Measurements from ENCODE around the gene DDX23. TPM values are rescaled to one million over a fixed set of nuclear protein-coding genes. Genes with fewer than 3 reads are reported as not detected.

Gene DDX23
- total RNA-seq, result 100 to 1,000 TPM; 115 to 125 TPM

GRCh38 chr12:48851883-48852733 lies at the start of gene DDX23:
DDX23 (minus strand) TSS chr12:48852163; CDS start chr12:48845782, 6,381 bp downstream.
- Mint-ChIP-seq H3K4me3 (peak within 1 kb of the TSS; percentile 94), H3K27me3 (ENCODE audit: low read depth) (no peaks in the 10 kb centered on the region), H3K4me1 (ENCODE audit: low read depth) (peaks cover 28% of the 10 kb centered on the region), H3K36me3 (ENCODE audit: low read depth) (peaks cover 30% of the 10 kb centered on the region), H3K9me3 (no peaks in the 10 kb centered on the region), H3K27ac (peak within 1 kb of the TSS; percentile 98)
- DNase-seq, result peak; percentile 97
- intact Hi-C loops (cut with micrococcal nuclease), result loop anchor here (1.0 to 5.0 kb wide), 15 partner anchors 14 to 335 kb away; partner anchors contain the start of genes ARF3, CACNB3, CCNT1 and KANSL2
- CTCF ChIA-PET, result interaction anchor here (0.7 to 9.6 kb wide), 34 partner anchors 8 to 246 kb away, joined by 3 to 275 read pairs (median 6); partner anchors contain the start of genes ARF3, CACNB3, FKBP11 and RND1

GRCh38 chr12:48901278-48901677 lies 49.3 kb upstream of the DDX23 start:
- H3K4me3 Mint-ChIP-seq, result no peak overlapping the region
- H3K4me1 Mint-ChIP-seq (ENCODE audit: low read depth), result peaks cover 6% of the 10 kb centered on the region
- no peaks in the 10 kb centered on the region for H3K27me3 Mint-ChIP-seq (ENCODE audit: low read depth)
- H3K27ac Mint-ChIP-seq, result no peak overlapping the region
- intact Hi-C loops (cut with micrococcal nuclease), result no loop called here
- CTCF ChIA-PET, result interaction anchor here (1.2 to 5.3 kb wide), 4 partner anchors 11 to 49 kb away, joined by 3 to 48 read pairs (median 18); partner anchors contain the start of gene DDX23
- no peaks in the 10 kb centered on the region for H3K9me3 Mint-ChIP-seq
- no peaks in the 10 kb centered on the region for H3K36me3 Mint-ChIP-seq (ENCODE audit: low read depth)
- DNase-seq, result no peak

GRCh38 chr12:48899651-48900050 lies 47.7 kb upstream of the DDX23 start:
- DNase-seq, result no peak
- peaks cover 6% of the 10 kb centered on the region for H3K4me1 Mint-ChIP-seq (ENCODE audit: low read depth)
- CTCF ChIA-PET, result interaction anchor here (0.6 to 5.3 kb wide), 10 partner anchors 10 to 120 kb away, joined by 3 to 27 read pairs (median 4); partner anchors contain the start of gene DDX23
- no peak overlapping the region for H3K4me3 Mint-ChIP-seq
- H3K9me3 Mint-ChIP-seq, result no peaks in the 10 kb centered on the region
- no peaks in the 10 kb centered on the region for H3K27me3 Mint-ChIP-seq (ENCODE audit: low read depth)
- intact Hi-C loops (cut with micrococcal nuclease), result no loop called here
- no peak overlapping the region for H3K27ac Mint-ChIP-seq
- no peaks in the 10 kb centered on the region for H3K36me3 Mint-ChIP-seq (ENCODE audit: low read depth)

- intact Hi-C loops (cut with micrococcal nuclease), result no loop called here
- no peaks in the 10 kb centered on the region for H3K36me3 Mint-ChIP-seq (ENCODE audit: low read depth)
- no peak overlapping the region for H3K27ac Mint-ChIP-seq
- H3K4me1 Mint-ChIP-seq (ENCODE audit: low read depth), result peaks cover 5% of the 10 kb centered on the region
- H3K4me3 Mint-ChIP-seq, result no peak overlapping the region
- no peaks in the 10 kb centered on the region for H3K9me3 Mint-ChIP-seq
- no peak for DNase-seq
- CTCF ChIA-PET, result interaction anchor here (0.6 to 3.5 kb wide), 8 partner anchors 9 to 1390 kb away, joined by 3 to 16 read pairs (median 5); a partner anchor contains a TSS
- peaks cover 13% of the 10 kb centered on the region for H3K27me3 Mint-ChIP-seq (ENCODE audit: low read depth)
These were observed 42.3 kb upstream of the DDX23 start for GRCh38 chr12:48894271-48894670.

- CTCF ChIA-PET, result interaction anchor here (0.5 to 7.5 kb wide), 26 partner anchors 9 to 280 kb away, joined by 3 to 275 read pairs (median 5); partner anchors contain the start of genes DDX23, RND1 and WNT1
- DNase-seq, result peak; percentile 86
- Mint-ChIP-seq H3K27me3 (ENCODE audit: low read depth) (peaks cover 13% of the 10 kb centered on the region), H3K4me3 (peak overlapping the region; percentile 24), H3K4me1 (ENCODE audit: low read depth) (peaks cover 5% of the 10 kb centered on the region), H3K27ac (no peak overlapping the region), H3K9me3 (no peaks in the 10 kb centered on the region), H3K36me3 (ENCODE audit: low read depth) (no peaks in the 10 kb centered on the region)
- intact Hi-C loops (cut with micrococcal nuclease), result loop anchor here (1.0 to 2.0 kb wide), 5 partner anchors 26 to 138 kb away; partner anchors contain the start of genes CACNB3 and RND1
These were observed 38.9 kb upstream of the DDX23 start for GRCh38 chr12:48890657-48891418.

- H3K27ac Mint-ChIP-seq, result no peak overlapping the region
These were observed 37.7 kb upstream of the DDX23 start for GRCh38 chr12:48889679-48890078.

GRCh38 chr12:48883305-48884161 lies 31.6 kb upstream of the DDX23 start:
- no peak overlapping the region for H3K27ac Mint-ChIP-seq
- no peak for DNase-seq
- H3K4me1 Mint-ChIP-seq (ENCODE audit: low read depth), result peaks cover 4% of the 10 kb centered on the region
- no peak overlapping the region for H3K4me3 Mint-ChIP-seq
- intact Hi-C loops (cut with micrococcal nuclease), result no loop called here
- H3K27me3 Mint-ChIP-seq (ENCODE audit: low read depth), result peaks cover 18% of the 10 kb centered on the region
- CTCF ChIA-PET, result interaction anchor here (0.6 to 3.4 kb wide), 7 partner anchors 7 to 357 kb away, joined by 3 to 17 read pairs (median 3); no protein-coding TSS in a partner anchor
- H3K9me3 Mint-ChIP-seq, result no peaks in the 10 kb centered on the region
- H3K36me3 Mint-ChIP-seq (ENCODE audit: low read depth), result no peaks in the 10 kb centered on the region

More at GRCh38 chr12:48889679-48890078, 37.7 kb upstream of the DDX23 start:
- H3K4me3 Mint-ChIP-seq, result no peak overlapping the region
- intact Hi-C loops (cut with micrococcal nuclease), result loop anchor here (1.0 to 2.0 kb wide), 5 partner anchors 24 to 137 kb away; partner anchors contain the start of genes CACNB3 and RND1
- H3K27me3 Mint-ChIP-seq (ENCODE audit: low read depth), result peaks cover 13% of the 10 kb centered on the region
- H3K36me3 Mint-ChIP-seq (ENCODE audit: low read depth), result no peaks in the 10 kb centered on the region
- H3K9me3 Mint-ChIP-seq, result no peaks in the 10 kb centered on the region
- peaks cover 5% of the 10 kb centered on the region for H3K4me1 Mint-ChIP-seq (ENCODE audit: low read depth)
- CTCF ChIA-PET, result interaction anchor here (0.8 to 7.5 kb wide), 19 partner anchors 8 to 281 kb away, joined by 3 to 275 read pairs (median 5); partner anchors contain the start of genes DDX23 and RND1
- no peak for DNase-seq

GRCh38 chr12:48882972-48883304 lies 31.0 kb upstream of the DDX23 start:
- DNase-seq, result no peak
- H3K27ac Mint-ChIP-seq, result no peak overlapping the region
- intact Hi-C loops (cut with micrococcal nuclease), result no loop called here
- no peaks in the 10 kb centered on the region for H3K36me3 Mint-ChIP-seq (ENCODE audit: low read depth)
- H3K9me3 Mint-ChIP-seq, result no peaks in the 10 kb centered on the region
- H3K4me3 Mint-ChIP-seq, result no peak overlapping the region
- H3K27me3 Mint-ChIP-seq (ENCODE audit: low read depth), result peaks cover 18% of the 10 kb centered on the region
- H3K4me1 Mint-ChIP-seq (ENCODE audit: low read depth), result peaks cover 4% of the 10 kb centered on the region
- CTCF ChIA-PET, result interaction anchor here (0.6 to 3.4 kb wide), 4 partner anchors 8 to 40 kb away, joined by 3 to 17 read pairs (median 4); no protein-coding TSS in a partner anchor

GRCh38 chr12:48882315-48882687 lies 30.3 kb upstream of the DDX23 start:
- no peak overlapping the region for H3K27ac Mint-ChIP-seq
- CTCF ChIA-PET, result interaction anchor here (0.7 to 3.4 kb wide), 3 partner anchors 8 to 441 kb away, joined by 3 to 17 read pairs (median 3); partner anchors contain the start of gene TROAP
- no peak for DNase-seq
- H3K27me3 Mint-ChIP-seq (ENCODE audit: low read depth), result peaks cover 18% of the 10 kb centered on the region
- intact Hi-C loops (cut with micrococcal nuclease), result no loop called here
- H3K4me3 Mint-ChIP-seq, result no peak overlapping the region
- H3K9me3 Mint-ChIP-seq, result no peaks in the 10 kb centered on the region
- no peaks in the 10 kb centered on the region for H3K36me3 Mint-ChIP-seq (ENCODE audit: low read depth)
- H3K4me1 Mint-ChIP-seq (ENCODE audit: low read depth), result peaks cover 4% of the 10 kb centered on the region

GRCh38 chr12:48881686-48882314 lies 29.8 kb upstream of the DDX23 start:
- no peak for DNase-seq
- no peak overlapping the region for H3K4me3 Mint-ChIP-seq
- H3K27me3 Mint-ChIP-seq (ENCODE audit: low read depth), result peaks cover 18% of the 10 kb centered on the region
- CTCF ChIA-PET, result interaction anchor here (0.7 to 3.4 kb wide), 6 partner anchors 9 to 441 kb away, joined by 3 to 17 read pairs (median 3); partner anchors contain the start of gene TROAP
- H3K9me3 Mint-ChIP-seq, result no peaks in the 10 kb centered on the region
- H3K27ac Mint-ChIP-seq, result no peak overlapping the region
- H3K36me3 Mint-ChIP-seq (ENCODE audit: low read depth), result no peaks in the 10 kb centered on the region
- intact Hi-C loops (cut with micrococcal nuclease), result no loop called here
- peaks cover 4% of the 10 kb centered on the region for H3K4me1 Mint-ChIP-seq (ENCODE audit: low read depth)

- H3K36me3 Mint-ChIP-seq (ENCODE audit: low read depth), result no peaks in the 10 kb centered on the region
- H3K27me3 Mint-ChIP-seq (ENCODE audit: low read depth), result peaks cover 18% of the 10 kb centered on the region
- no peak overlapping the region for H3K27ac Mint-ChIP-seq
- intact Hi-C loops (cut with micrococcal nuclease), result no loop called here
- CTCF ChIA-PET, result interaction anchor here (0.6 to 3.4 kb wide), 5 partner anchors 10 to 164 kb away, joined by 3 to 17 read pairs (median 3); no protein-coding TSS in a partner anchor
- no peak for DNase-seq
- no peaks in the 10 kb centered on the region for H3K9me3 Mint-ChIP-seq
- H3K4me1 Mint-ChIP-seq (ENCODE audit: low read depth), result peaks cover 4% of the 10 kb centered on the region
- H3K4me3 Mint-ChIP-seq, result no peak overlapping the region
These were observed 28.7 kb upstream of the DDX23 start for GRCh38 chr12:48880647-48881046.
